WTC11 (cell line): ENCODE data around the gene RCAN3. TPM values are rescaled to one million over a fixed set of nuclear protein-coding genes. Genes with fewer than 3 reads are reported as not detected.

Experiments
- ATAC-seq: fragments of 200-7000 bp; cut with Tn5 transposase; 2 replicates; pipeline ENCODE4 v1.10.0; 2021; ENCODE audit warnings: mild to moderate bottlenecking, moderate library complexity
- CTCF ChIA-PET: fragments of 300-600 bp; sonication (Branson Sonifier 250); formaldehyde crosslinking; loops from one replicate; lab custom pipeline; 2021; ENCODE audit warnings: antibody characterized with exemption; lab: Charles Lee
- POLR2A ChIA-PET: fragments of 350-600 bp; sonication (Branson Sonifier 250); formaldehyde crosslinking; loops from one replicate; lab custom pipeline; 2021; ENCODE audit warnings: antibody characterized with exemption; lab: Charles Lee
- DNase-seq: peaks from one replicate; pipeline ENCODE4 v3.0.0; 2021; ENCODE audit warnings: low spot score
- H3K27ac Mint-ChIP-seq: 2 replicates; pipeline ENCODE4 v1.8.0; 2021; ENCODE audit warnings: mixed read lengths
- H3K27me3 Mint-ChIP-seq: 2 replicates; pipeline ENCODE4 v1.8.0; 2021; ENCODE audit warnings: low read depth, mild to moderate bottlenecking, moderate library complexity, mixed read lengths
- H3K36me3 Mint-ChIP-seq: 2 replicates; pipeline ENCODE4 v1.8.0; 2021; ENCODE audit warnings: mixed read lengths
- H3K4me1 Mint-ChIP-seq: 2 replicates; pipeline ENCODE4 v1.8.0; 2022; ENCODE audit warnings: mixed read lengths
- H3K4me3 Mint-ChIP-seq: 2 replicates; pipeline ENCODE4 v1.8.0; 2021; ENCODE audit warnings: mild to moderate bottlenecking, moderate library complexity, mixed read lengths
- H3K9me3 Mint-ChIP-seq: 2 replicates; pipeline ENCODE4 v1.8.0; 2021; ENCODE audit warnings: mixed read lengths
- ATF1 ChIP-seq: sonication (generic); formaldehyde crosslinking; IDR thresholded peaks from 2 replicates; pipeline ENCODE4 v1.8.1; 2023; ENCODE audit warnings: mild to moderate bottlenecking, moderate library complexity, missing genetic modification reagents
- EMX1 ChIP-seq: fragments of 250-450 bp; sonication (Bioruptor Pico); IDR thresholded peaks from 2 replicates; pipeline ENCODE4 v1.8.0; 2021; ENCODE audit warnings: mild to moderate bottlenecking
- ESRRA ChIP-seq: sonication (generic); formaldehyde crosslinking; IDR thresholded peaks from 2 replicates; pipeline ENCODE4 v1.8.1; 2022; ENCODE audit warnings: mild to moderate bottlenecking, missing genetic modification reagents, borderline replicate concordance
- GABPB1 ChIP-seq: sonication (generic); formaldehyde crosslinking; IDR thresholded peaks from 2 replicates; pipeline ENCODE4 v1.8.1; 2023; ENCODE audit warnings: mild to moderate bottlenecking, missing genetic modification reagents
- JAZF1 ChIP-seq: fragments of 250-450 bp; sonication (Bioruptor Pico); IDR thresholded peaks from 2 replicates; pipeline ENCODE4 v1.9.0; 2021; ENCODE audit warnings: moderate library complexity, mild to moderate bottlenecking, inconsistent platforms
- KAT7 ChIP-seq: sonication (generic); formaldehyde crosslinking; IDR thresholded peaks from 2 replicates; pipeline ENCODE4 v1.8.1; 2023; ENCODE audit warnings: missing genetic modification reagents, mild to moderate bottlenecking, borderline replicate concordance
- OVOL2 ChIP-seq: fragments of 250-450 bp; sonication (Bioruptor Pico); IDR thresholded peaks from 2 replicates; pipeline ENCODE4 v1.9.0; 2021; ENCODE audit warnings: mild to moderate bottlenecking, borderline replicate concordance
- RORB ChIP-seq: fragments of 250-450 bp; sonication (Bioruptor Pico); IDR thresholded peaks from 2 replicates; pipeline ENCODE4 v1.9.0; 2021; ENCODE audit warnings: mild to moderate bottlenecking
- STAT6 ChIP-seq: sonication (generic); formaldehyde crosslinking; conservative IDR thresholded peaks from 2 replicates; pipeline ENCODE4 v1.8.1; 2023; ENCODE audit warnings: mild to moderate bottlenecking, low read depth, missing genetic modification reagents, moderate library complexity
- TEAD1 ChIP-seq: sonication (generic); formaldehyde crosslinking; IDR thresholded peaks from 2 replicates; pipeline ENCODE4 v1.8.0; 2022; ENCODE audit warnings: mild to moderate bottlenecking, missing genetic modification reagents
- TP53 ChIP-seq: sonication (generic); formaldehyde crosslinking; IDR thresholded peaks from 2 replicates; pipeline ENCODE4 v1.8.1; 2023; ENCODE audit warnings: mild to moderate bottlenecking, missing genetic modification reagents
- ZNF416 ChIP-seq: fragments of 250-450 bp; sonication (Bioruptor Pico); IDR thresholded peaks from 2 replicates; pipeline ENCODE4 v1.9.0; 2021; ENCODE audit warnings: mild to moderate bottlenecking, inconsistent platforms
- ZNF425 ChIP-seq: fragments of 250-450 bp; sonication (Bioruptor Pico); conservative IDR thresholded peaks from 2 replicates; pipeline ENCODE4 v1.9.0; 2021; ENCODE audit warnings: mild to moderate bottlenecking
- total RNA-seq: library from RNA; stranded (reverse); gene quantifications from 3 replicates; pipeline ENCODE4 v1.2.3, GENCODE V29; 2021
- TF ChIP-seq, protein P1 (sequence below): sonication (generic); formaldehyde crosslinking; IDR thresholded peaks from 2 replicates; pipeline ENCODE4 v1.8.0; 2022; ENCODE audit warnings: mild to moderate bottlenecking, missing genetic modification reagents
- TF ChIP-seq, protein P2 (sequence below): sonication (generic); formaldehyde crosslinking; IDR thresholded peaks from 2 replicates; pipeline ENCODE4 v1.8.1; 2022; ENCODE audit warnings: low read depth, mild to moderate bottlenecking, moderate library complexity, missing genetic modification reagents, borderline replicate concordance
- TF ChIP-seq, protein P3 (sequence below): sonication (generic); formaldehyde crosslinking; IDR thresholded peaks from 2 replicates; pipeline ENCODE4 v1.8.0; 2023; ENCODE audit warnings: missing genetic modification reagents
- TF ChIP-seq, protein P4 (sequence below): sonication (generic); formaldehyde crosslinking; IDR thresholded peaks from 2 replicates; pipeline ENCODE4 v1.8.0; 2023; ENCODE audit warnings: mild to moderate bottlenecking, missing genetic modification reagents

The RCAN3 gene
- total RNA-seq, 1 experiment from 2014 or later: 23.3 TPM

DNA sequence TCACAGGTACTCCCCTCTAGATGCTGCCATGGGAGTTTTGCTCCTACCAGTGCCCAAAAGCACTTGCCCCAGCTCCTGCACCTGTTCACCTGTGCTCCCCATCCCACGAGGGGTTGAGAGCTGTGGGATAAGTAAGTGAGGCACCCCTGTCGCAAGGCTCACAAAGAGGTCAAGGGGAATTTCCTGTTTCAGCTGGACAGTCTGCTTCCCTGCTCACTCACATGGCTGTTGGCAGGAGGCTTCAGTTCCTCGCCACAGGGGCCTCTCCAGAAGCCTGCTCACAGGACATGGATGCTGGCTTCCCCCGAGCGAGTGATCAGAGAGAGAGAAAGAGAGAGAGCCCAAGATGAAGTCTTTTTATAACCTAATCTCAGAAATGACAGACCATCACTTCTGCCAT lies 44.6 kb downstream of the RCAN3 start (continued):
- TF ChIP-seq TEAD1 (CRISPR knock-in tag) (no peak), TP53 (CRISPR knock-in tag) (no peak), ATF1 (CRISPR knock-in tag) (no peak), JAZF1 (CRISPR knock-in tag) (no peak), ZNF416 (CRISPR knock-in tag) (no peak), RORB (CRISPR knock-in tag) (no peak), KAT7 (no peak), STAT6 (no peak), GABPB1 (CRISPR knock-in tag) (no peak), ZNF425 (CRISPR knock-in tag) (no peak)
- TF ChIP-seq, protein P1, sequence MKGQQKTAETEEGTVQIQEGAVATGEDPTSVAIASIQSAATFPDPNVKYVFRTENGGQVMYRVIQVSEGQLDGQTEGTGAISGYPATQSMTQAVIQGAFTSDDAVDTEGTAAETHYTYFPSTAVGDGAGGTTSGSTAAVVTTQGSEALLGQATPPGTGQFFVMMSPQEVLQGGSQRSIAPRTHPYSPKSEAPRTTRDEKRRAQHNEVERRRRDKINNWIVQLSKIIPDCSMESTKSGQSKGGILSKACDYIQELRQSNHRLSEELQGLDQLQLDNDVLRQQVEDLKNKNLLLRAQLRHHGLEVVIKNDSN (CRISPR knock-in tag): no peak
- TF ChIP-seq, protein P2, sequence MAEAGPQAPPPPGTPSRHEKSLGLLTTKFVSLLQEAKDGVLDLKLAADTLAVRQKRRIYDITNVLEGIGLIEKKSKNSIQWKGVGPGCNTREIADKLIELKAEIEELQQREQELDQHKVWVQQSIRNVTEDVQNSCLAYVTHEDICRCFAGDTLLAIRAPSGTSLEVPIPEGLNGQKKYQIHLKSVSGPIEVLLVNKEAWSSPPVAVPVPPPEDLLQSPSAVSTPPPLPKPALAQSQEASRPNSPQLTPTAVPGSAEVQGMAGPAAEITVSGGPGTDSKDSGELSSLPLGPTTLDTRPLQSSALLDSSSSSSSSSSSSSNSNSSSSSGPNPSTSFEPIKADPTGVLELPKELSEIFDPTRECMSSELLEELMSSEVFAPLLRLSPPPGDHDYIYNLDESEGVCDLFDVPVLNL (CRISPR knock-in tag): no peak
- TF ChIP-seq, protein P3, sequence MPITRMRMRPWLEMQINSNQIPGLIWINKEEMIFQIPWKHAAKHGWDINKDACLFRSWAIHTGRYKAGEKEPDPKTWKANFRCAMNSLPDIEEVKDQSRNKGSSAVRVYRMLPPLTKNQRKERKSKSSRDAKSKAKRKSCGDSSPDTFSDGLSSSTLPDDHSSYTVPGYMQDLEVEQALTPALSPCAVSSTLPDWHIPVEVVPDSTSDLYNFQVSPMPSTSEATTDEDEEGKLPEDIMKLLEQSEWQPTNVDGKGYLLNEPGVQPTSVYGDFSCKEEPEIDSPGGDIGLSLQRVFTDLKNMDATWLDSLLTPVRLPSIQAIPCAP (CRISPR knock-in tag): no peak
- TF ChIP-seq, protein P4, sequence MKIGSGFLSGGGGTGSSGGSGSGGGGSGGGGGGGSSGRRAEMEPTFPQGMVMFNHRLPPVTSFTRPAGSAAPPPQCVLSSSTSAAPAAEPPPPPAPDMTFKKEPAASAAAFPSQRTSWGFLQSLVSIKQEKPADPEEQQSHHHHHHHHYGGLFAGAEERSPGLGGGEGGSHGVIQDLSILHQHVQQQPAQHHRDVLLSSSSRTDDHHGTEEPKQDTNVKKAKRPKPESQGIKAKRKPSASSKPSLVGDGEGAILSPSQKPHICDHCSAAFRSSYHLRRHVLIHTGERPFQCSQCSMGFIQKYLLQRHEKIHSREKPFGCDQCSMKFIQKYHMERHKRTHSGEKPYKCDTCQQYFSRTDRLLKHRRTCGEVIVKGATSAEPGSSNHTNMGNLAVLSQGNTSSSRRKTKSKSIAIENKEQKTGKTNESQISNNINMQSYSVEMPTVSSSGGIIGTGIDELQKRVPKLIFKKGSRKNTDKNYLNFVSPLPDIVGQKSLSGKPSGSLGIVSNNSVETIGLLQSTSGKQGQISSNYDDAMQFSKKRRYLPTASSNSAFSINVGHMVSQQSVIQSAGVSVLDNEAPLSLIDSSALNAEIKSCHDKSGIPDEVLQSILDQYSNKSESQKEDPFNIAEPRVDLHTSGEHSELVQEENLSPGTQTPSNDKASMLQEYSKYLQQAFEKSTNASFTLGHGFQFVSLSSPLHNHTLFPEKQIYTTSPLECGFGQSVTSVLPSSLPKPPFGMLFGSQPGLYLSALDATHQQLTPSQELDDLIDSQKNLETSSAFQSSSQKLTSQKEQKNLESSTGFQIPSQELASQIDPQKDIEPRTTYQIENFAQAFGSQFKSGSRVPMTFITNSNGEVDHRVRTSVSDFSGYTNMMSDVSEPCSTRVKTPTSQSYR (CRISPR knock-in tag): no peak

GRCh38 chr1:24548070-24548469 lies 45.4 kb downstream of the RCAN3 start:
- ChIA-PET CTCF (interaction anchor here (3.5 kb wide), 1 partner anchor 40 kb away, joined by 25 read pairs; no protein-coding TSS in a partner anchor), POLR2A (no interaction called here)
- no peaks in the 10 kb centered on the region for H3K9me3 Mint-ChIP-seq
- DNase-seq: no peak
- no peak for ATAC-seq
- peaks cover 19% of the 10 kb centered on the region for H3K4me1 Mint-ChIP-seq
- no peaks in the 10 kb centered on the region for H3K27me3 Mint-ChIP-seq
- H3K36me3 Mint-ChIP-seq: no peaks in the 10 kb centered on the region
- no peak overlapping the region for H3K27ac Mint-ChIP-seq
- TF ChIP-seq ESRRA (CRISPR knock-in tag) (no peak), OVOL2 (CRISPR knock-in tag) (no peak), EMX1 (no peak)
- H3K4me3 Mint-ChIP-seq: no peak overlapping the region
